Sigmoid colon (tissue), 3 donors: ENCODE data around the gene TAOK1.

Source experiments
- CTCF ChIP-seq, 4 experiments: fragments of 450-650 bp in 3 of 4; fragments of 200-600 bp in 1 of 4; IDR thresholded peaks; one replicate each; pipeline ENCODE4 v1.5.1; 2016 to 2019; ENCODE audit warnings: antibody characterized with exemption in 4 of 4, mild to moderate bottlenecking in 3 of 4, moderate library complexity in 2 of 4
- POLR2A ChIP-seq, 2 donors: fragments of 450-650 bp; IDR thresholded peaks; one replicate each; pipeline ENCODE4 v1.6.1; 2016; ENCODE audit warnings: antibody characterized with exemption in 2 of 2, mild to moderate bottlenecking in 2 of 2, moderate library complexity in 2 of 2

DNA sequence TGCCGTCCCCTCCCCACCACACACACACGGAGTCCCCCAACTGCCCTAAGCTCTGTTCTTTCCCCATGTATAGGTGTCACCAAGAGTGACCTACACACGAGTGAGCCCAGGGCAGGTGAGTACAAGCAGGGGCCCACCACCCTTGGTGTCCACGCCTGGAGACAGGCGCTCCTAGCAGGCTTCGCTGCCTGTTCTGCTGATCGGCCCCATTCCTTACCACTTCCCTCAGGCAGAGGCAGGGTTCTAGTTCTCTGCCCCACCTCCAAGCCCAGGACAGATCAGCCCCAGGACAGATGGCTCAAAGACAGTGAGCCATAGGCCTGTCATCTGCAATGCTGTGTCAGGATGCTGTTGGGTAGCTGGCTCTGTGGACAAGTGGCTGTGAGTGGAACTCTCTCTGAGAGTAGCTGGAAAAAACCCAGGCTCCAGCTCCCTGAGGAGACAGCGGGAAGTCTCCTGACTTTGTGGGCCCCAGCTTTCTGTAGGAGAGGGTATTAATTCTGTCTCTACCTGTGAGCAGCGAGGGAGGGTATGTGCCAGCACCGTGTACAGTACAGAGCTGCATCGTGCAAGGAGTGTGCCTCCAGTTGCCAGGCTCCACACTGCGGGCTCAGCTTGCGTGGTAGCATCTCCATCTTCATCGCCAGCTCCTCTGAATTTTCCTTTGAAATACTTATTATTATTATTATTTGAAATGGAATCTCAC is 179.2 kb downstream of the TAOK1 start:
- TF ChIP-seq CTCF (IDR thresholded peaks at IDR 0.05): no peak
- no peak for TF ChIP-seq POLR2A (IDR thresholded peaks at IDR 0.05)
